HG02763 (cell line): ENCODE measurements around the gene ULK1.
"Not testable (repeated sequence)": the region's sequence is repeated elsewhere in the genome, so short reads cannot be mapped to it uniquely, and the experiment has no call there.

ENCODE experiments used
- ATAC-seq: cut with Tn5 transposase; IDR thresholded peaks from one replicate; pipeline ENCODE4 v1.9.1; 2021; ENCODE audit warnings: mild to moderate bottlenecking, moderate library complexity; ENCODE audit not compliant: unreplicated experiment

The ULK1 gene

DNA sequence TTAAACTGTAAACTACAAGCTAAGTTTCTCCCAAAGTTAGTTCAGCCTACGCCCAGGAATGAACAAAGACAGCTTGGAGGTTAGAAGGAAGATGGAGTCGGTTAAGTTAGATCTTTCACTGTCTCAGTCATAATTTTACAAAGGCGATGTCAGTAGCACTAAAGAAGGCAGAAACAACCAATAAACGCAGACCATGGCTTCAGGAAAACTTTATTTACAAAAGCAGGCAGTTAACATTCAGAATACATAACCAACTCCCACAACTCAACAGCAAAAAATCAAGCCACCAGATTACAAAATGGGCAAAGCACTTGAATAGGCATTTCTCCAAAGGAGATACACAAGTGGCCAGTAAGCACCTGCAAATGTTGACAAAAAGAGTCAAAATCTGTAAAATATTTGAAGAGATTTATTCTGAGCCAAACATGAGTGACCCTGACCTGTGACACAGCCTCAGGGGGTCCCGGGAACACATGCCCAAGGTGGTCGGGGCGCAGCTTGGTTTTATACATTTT lies 8.8 kb upstream of the ULK1 start:
- ATAC-seq: no peak

DNA sequence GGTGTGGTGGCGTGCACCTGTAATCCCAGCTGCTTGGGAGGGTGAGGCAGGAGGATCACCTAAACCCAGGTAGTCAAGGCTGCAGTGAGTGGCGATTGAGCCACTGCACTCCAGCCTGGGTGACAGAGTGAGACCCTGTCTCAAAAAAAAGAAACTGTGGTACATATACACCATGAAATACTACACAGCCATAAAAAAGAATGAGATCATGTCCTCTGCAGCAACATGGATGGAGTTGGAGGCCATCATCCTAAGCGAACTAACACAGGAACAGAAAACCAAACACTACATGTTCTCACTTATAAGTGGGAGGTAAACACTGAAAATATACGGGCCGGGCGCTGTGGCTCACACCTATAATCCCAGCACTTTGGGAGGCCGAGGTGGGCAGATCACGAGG lies 2.7 kb upstream of the ULK1 start:
- not testable (repeated sequence) for ATAC-seq

DNA sequence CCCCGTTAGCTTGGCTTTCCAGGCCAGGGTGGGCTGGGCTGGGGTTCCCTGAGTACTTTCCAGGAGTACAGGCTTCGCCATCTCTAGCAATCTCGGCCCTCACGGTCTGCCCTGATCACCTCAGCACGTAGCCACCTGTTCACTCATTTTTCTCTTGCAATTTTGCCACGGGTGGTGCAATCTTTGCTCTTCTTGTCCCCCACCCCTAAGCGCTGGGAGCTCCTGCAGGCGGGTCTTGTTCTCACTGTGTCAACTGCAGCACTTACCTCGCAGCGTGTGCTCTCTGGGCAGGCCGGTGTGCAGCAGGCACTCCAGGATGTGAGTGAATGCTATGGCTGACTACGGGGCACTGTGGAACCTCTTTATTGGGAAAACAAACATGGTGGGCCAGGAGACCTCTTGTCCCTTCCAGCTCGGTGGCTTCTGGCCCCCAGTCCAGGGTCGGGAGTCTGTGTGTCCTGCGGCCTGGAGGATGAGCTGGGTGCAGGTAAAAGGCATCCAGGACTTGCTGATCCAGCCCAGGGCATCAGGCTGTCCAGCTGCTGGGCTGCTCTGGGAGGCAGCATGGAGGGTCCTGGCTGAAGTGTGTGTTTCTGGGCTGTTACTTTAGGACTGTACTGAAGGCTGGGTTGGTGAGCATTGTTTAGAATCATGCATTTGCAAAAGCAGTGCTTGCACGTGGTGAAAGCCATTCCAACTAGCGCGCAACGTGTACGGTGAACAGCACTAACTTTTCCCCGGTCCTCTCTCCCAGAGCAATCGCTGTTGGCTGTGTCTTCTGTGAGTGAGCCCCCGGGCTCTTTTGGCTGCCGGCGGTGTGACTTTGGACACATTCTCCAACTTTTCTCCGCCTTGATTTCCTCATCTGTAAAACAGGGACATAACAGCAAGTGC lies 1.5 kb upstream of the ULK1 start:
- no peak for ATAC-seq

DNA sequence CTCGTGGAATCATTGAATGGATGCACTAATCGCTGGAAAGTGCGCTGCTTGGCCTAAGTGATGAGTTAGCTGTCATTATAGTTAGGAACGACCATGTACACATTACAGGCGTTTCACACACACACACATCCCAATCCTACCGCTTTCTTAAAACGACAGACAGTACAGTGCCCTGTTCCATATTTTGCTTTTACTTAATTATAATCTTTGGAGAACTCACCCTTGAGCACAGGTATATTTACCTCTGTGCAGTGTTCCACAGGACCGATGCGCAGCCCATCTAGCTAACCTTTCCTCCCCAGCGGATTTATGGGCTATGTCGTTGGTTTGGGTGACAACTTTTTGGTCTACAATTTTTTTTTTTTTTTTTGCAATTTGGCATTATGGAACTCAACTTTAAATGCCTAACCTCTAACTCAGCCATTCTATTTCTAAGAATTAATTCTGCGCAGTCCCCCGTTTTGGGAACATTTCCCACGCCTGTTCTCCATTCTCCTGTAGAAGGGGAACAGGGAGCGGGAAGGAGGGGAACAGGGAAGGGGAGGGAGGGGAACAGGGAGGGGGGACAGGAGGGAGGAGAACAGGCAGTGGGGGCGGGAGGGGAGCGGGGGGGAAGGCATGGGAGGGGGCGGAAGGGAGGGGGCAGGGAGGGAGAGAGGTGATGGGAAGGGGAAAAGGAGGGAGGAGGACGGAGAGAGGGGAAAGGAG lies 663 bp upstream of the ULK1 start:
- no peak for ATAC-seq

DNA sequence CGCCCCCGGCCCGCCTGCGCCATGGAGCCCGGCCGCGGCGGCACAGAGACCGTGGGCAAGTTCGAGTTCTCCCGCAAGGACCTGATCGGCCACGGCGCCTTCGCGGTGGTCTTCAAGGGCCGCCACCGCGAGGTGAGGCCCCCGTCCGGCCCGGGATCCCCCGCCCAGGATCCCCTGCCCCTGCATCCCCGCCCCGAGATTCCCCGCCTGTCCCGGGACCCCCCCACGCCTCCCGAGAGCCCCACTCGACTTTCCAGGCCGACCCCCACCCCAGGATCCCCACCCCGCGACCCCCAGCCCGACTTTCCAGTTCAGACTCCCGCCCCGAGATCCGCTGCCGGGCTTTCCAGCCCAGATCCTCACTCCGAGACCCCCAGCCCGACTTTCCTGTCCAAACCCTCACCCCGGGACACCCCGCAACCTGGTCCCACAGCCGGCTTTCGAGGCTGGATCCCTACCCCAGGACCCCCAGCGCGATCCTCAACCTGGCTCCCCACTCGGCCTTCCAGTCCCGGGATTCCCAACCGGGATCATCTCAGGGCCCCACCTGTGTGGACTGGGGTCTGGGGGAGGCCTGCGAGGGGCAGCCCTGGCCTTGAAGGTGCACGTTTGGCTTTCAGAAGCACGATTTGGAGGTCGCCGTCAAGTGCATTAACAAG lies 688 bp downstream of the ULK1 start:
- ATAC-seq: no peak

DNA sequence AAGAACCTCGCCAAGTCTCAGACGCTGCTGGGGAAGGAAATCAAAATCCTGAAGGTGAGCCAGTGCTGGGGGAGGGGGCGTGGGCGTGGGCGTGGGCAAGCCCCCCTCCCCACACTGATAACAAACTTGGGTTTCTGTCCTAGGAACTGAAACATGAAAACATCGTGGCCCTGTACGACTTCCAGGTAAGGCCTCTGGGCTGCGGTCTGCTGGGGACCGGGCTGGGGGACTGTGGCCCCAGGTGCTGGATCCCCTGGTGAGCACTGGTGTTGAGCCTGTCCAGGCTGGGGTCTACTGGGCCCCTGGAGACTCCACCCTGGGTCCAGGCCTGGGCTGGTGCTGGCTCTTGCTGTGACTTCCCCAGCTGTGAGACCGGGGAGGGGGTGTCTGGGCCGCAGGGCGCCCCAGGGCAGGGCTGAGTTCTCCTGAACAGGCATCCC lies 1.2 kb downstream of the ULK1 start:
- peak; percentile 5 for ATAC-seq

DNA sequence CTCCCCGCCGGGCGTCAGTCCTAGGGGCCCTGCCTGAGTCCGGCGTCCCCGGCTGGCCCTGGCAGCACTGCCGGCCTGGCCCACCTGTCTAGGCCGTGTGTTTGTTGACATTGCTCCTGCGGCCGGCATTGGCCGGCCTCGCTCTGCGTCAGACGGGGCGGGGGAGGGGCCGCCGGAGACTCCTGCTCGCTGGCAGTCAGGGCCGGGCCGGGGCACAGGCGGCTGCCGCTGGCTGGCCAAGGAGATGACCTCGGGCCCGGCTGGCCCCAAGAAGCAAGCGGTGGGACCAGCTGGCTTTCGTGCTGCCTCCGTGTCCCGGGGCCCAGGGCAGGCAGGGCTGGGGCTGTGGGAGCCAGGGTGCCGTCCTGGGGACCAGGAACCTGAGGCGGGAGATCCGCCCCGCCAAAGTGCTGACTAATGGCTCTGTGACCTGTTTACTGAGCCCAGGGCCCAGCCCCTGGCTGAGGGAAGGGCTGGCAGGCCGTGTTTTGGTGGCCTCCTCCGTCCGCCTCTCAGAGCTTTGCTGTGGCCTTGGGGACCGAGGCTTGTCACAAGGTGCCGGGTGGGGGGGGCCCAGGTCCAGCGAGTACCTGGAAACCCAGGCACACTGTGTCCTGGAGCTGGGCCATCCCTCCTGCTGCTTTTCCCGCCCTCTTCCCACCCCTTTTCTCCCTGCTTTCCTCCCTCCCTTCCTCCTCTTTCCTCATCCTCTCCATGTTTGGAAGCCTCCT lies 1.8 kb downstream of the ULK1 start:
- peak; percentile 50 for ATAC-seq

DNA sequence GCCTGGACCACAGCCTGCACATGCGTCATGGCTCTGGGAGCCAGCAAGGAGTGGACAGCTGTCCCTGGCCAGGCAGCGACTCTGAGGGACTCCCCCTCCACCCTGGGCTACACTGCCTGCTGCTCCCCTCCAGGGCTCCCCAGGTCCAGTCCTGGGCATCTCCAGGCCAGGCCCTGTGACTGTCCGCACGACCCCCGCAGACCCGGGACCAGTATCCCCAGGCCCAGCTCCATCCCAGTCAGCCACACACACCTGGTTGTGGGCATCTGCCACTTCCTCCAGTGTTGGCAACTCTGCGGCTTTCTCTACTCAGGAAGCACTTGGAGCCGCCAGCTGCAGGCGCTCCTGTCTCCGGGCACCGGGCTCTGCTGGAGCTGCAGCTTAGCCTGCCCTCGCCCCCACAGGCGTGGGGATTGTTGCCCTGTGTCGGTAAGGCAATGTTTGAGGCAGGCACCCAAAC lies 2.4 kb downstream of the ULK1 start:
- no peak for ATAC-seq

DNA sequence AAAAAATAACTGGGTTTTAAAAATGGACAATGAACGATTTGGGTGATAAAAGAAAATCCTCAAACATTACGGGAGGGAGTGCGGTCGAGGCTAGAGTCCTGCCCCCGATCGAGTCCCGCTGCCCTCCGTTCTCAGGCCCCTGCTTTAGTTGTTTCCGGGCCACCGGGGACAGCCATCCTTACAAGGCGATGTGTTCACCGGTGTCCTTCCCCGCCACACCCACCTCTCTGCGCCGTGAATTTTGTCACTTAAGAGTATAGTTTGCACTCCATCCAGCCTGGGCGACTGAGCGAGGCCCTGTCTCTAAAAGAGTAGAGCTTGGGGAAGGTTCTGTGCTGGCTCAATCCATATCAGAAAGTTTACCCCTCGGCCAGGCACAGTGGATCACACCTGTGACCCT lies 2.9 kb downstream of the ULK1 start:
- no peak for ATAC-seq

DNA sequence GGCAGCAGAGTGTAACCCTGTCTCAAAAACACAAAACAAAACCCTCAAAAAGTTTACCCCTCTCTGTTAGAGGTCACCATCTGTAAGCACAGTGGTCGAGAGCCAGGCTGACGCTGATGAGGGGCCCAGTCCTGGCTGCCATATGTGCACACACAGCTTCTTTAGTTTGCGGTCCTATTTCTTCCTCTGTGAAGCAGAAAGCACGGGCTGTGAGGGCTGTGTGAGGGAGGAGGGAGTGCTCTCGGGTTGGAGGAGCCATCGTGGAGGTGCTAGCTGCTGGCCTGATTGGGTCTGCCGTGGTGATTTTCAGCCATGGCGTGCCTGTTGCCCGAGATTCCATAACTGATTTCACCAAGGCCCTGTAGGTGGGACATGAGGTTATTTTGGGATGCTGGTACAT lies 3.5 kb downstream of the ULK1 start:
- no peak for ATAC-seq

DNA sequence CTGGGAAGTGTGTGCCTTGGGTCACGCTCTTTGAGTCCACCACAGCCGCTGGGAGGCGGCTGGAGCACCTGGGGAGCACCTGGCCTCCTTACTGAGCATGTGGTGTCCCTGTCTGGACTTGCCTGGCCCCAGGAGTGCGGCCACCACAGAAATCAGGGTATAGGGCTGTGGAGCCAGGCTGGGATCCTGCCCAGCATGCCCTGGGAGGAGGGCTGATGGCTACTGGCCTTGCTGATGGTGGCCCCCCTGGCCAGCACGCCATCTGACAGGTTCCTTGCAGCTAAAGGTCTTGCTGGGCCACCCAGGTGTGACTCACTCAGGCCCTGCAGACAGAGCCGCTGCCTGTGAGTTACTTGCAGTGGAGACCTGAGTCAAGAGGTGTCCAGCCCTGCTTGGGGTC lies 6.0 kb downstream of the ULK1 start:
- no peak for ATAC-seq

DNA sequence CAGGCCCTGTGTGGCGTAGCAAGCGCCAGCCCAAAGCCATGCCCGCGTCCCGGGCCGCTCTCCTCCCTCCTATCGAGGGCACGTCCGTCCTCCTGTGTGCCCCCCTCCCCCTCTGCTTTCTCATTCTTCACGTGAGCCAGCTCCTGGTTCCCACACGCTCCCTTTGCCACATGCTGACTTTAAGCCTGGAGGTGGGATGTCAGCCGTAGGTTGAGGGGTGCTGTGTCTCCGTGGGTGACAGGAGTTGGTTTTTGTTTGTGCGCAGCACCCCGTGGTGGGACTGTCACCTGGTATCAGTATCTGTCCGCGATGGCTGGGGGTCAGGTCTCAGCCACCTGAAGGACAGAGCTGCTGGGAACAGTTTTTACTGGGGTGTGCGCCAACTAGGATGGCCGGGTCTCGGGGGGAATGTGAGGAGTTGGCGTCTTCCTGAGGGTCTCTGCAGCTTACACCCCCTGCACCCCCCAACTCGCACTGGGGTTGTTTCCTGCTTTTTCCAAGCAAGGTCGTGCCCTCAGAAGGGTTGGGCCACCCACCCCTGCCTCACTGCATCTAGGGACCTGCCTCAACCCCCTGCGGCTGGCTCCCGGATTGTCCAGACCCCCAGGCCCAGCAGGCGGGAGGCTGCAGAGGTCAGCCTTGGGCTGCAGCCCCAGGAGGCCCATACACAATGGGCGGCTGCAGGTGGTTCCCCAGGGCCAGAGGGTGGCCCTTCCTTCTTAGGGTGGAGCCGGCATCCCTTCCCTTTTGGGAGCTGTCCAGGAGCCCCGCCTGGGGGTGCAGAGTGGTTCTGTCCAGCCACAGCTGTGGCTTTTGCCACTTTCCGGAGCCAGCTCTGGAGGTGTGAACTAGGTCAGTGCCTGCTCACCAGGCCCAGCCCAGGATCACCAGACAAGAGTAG lies 7.3 kb downstream of the ULK1 start:
- ATAC-seq: no peak

DNA sequence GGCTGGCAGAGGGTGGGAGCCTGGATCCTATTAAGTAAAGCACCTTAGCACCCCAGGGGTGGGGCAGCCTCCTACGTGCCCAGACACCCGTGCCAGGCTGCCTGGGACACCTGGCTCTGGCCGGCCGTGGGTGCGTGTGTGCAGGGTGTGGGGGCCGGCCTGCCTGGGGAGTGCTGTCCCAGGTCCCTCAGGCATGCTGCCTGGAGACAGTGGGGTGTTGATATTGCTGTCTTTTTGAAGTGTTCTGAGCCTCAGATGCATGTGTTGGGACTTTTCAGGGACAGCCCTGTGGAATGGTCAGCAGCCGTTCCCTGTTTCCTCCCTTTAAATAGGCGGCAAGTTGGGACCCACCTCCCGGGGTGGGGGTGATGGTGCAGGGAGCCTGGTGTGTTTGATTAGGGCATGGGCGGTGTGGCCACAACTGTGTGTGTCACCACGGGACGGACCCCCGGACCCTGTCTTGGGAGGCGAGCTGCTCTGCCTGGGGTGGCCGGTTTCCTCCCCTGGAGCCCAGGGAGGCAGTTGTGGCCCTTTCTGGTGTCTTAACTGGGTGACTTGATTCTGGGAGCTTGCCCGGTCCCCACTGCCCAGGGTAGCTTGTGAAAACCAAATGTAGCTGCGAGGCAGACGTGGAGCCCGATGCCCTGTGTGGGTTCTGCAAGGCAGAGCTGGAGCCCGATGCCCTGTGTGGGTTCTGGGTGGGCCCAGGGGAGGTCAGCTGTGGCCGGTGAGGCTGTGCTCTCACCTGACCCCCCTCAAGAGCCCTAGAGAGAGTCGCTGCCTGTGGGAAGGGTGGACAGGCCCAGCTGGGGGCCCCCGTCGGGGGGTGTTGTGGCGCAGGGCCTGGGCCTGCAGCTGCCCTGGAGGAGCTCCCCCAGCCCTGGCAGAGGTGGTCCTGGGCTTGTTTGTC lies 8.2 kb downstream of the ULK1 start:
- no peak for ATAC-seq

DNA sequence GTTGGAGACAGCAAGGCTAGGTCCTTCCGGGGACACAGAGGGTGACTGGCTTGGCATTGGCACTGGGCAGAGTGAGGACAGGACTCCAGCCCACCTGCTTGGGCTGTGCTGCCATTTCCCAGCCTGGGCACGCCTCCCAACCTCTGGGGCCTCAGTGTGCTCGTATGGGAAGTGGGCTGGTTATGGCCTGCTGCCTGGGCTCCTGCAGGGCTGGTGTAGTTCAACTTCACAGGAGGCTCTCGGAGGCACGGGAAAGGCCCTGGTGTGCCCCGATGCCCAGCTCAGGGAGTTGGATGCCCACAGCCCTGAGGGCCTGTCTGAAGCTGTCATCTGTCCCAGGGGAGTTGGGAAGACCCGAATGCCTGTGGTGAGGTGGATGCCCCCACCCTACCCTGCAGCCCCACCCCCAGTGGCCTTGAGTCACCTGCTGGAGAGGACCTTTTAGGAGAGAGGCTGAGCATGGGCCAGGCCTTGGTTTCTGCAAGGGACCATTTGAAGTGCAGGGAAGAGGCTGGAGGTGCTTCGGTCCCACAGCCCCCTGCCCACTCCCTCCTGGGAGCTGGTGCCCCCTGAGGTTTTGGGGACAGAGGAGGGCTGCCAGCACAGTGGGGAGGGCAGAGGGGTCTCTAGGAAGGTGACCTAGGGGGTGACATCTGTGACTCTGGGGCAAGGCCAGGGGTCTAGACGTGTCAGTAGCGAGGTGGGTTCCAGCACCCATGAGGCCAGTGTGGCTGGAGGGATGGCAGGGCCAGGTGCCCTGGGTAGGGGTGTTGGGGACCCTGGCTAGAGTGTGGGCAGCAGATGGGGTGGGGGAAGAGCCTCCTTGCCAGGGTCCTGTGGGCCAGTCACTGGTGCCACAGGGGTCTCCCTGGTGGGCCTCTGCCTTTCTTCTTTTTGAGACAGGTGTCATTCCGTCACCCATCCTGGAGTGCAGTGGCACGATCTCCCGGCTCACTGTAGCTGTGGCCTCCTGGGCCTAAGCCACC lies 9.1 kb downstream of the ULK1 start:
- ATAC-seq: no peak

DNA sequence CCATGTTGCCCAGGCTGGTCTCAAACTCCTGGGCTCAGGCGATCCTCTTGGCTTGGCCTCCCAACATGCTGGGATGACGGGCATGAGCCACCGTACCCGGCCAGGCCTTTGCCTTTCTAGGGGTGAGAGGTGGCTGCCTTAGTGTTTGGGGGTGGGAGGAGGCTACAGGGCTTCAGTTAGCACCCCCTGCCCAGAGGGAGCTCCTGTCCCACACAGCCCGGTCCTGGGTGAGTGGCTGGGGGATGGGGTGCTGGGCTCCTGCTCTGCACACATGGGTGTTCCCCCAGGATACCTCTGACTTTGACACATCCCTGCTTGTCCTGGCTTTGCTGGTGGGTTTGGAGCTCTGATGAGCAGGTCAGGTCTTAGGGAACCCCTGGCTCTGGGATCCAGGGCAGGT lies 9.9 kb downstream of the ULK1 start:
- no peak for ATAC-seq

DNA sequence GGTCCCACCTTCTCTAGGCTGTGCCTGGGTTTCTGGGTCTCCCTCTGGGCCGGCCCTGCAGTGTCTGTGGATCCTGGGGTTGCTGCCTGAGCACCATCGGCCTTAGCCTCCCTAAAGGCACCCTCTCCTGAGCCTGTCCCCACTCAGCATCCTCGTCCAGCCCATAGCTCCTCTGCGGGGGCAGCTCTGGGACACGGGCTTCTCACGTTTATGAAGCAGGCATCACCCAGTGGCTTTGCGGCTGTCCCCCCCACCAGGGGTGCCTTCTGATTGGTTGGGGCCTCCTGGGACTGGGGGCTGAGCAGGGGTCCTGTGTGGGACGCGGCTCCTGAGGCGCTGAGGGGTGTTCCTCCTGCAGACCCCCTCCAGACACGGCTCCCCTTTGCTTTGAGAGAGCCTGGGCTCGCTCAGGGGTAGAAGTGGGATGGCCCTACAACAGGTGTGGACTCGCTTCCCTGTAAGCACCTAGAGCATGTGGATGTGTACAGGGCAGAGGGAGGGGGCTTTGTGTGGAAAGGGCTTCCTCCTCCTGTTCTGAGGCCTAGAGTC lies 10.7 kb downstream of the ULK1 start:
- no peak for ATAC-seq

DNA sequence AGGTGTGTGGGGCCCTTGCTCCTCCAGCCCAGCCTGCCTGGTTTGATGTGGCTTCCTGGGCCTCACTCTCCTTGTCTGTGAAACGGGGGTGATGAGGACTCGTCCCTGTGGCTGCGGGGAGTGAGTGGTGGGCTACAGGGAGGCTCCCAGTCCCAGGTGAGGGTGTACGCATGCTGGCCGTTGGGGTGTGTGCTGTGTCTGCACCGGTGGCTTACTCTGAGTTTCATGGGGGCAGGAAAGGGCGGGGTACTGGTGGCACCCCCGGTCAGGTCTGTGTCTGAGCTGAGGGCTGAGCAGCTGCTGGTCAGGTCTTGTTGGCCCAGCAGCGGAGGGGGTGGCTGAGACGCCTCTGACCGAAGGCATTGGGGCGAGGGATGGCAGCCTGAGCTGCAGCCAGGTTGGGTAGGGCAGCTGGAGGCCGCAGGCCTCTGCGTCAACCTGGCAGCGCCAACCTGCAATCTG lies 11.2 kb downstream of the ULK1 start:
- no peak for ATAC-seq
